Pancreas (tissue), 10 donors: Measurements from ENCODE around the gene LRSAM1. TPM values are rescaled to one million over a fixed set of nuclear protein-coding genes. Genes with fewer than 3 reads are reported as not detected.

Experiments
- ATAC-seq, 4 donors: fragments of 200-7000 bp; cut with Tn5 transposase; one replicate each; pipeline versions ENCODE4 v1.8.0 to v1.9.1; 2020; ENCODE audit warnings: mild to moderate bottlenecking in 4 of 4, moderate library complexity in 4 of 4
- DNase-seq, 6 donors: peaks; one replicate each; pipeline ENCODE4 v3.0.0-alpha.2; 2020
- FAIRE-seq: peaks from 2 replicates; lab custom pipeline; 2012; peaks lifted over from hg19 to GRCh38; lab: Jason Lieb, UNC
- H3K27ac ChIP-seq, 4 donors: fragments of 200-600 bp; sonication (generic); 1 replicate in 3 of 4; 2 replicates in 1 of 4; pipeline versions ENCODE4 v1.5.0 to v1.8.0; 2020
- H3K27me3 ChIP-seq, 4 donors: fragments of 200-600 bp; one replicate each; pipeline ENCODE4 v1.8.0; 2021
- H3K36me3 ChIP-seq, 3 donors: fragments of 200-600 bp; sonication (generic) in 1 of 3; one replicate each; pipeline versions ENCODE4 v1.5.0 to v1.8.0; 2020 to 2021
- H3K4me1 ChIP-seq, 3 donors: fragments of 200-600 bp; one replicate each; pipeline ENCODE4 v1.8.0; 2021
- H3K4me3 ChIP-seq, 4 donors: fragments of 200-600 bp; sonication (generic) in 2 of 4; one replicate each; pipeline versions ENCODE4 v1.5.0 to v1.8.0; 2020 to 2021
- H3K9me3 ChIP-seq, 4 donors: fragments of 200-600 bp; one replicate each; pipeline ENCODE4 v1.8.0; 2021
- WGBS, 2 donors: extraction: QIAGEN DNeasy Blood & Tissue Kit; methylation state at CpG; one replicate each; pipeline ENCODE4 v1.1.7; 2013; 5-methylcytosine and 5-hydroxymethylcytosine counted together
- intact Hi-C, 3 donors: fragments of 100-400 bp; cut with DNase I; formaldehyde crosslinking; loops; one replicate each; pipeline versions ENCODE4 v1.11.1 to v1.14.2; 2022
- polyA plus RNA-seq, 2 donors: library from polyadenylated mRNA; stranded (reverse); fragments of 200-250 nt; gene quantifications; one replicate each; pipeline ENCODE4 v1.2.3, GENCODE V29; 2013
- total RNA-seq, 6 donors: library from RNA; stranded (reverse); fragmentation: NEBNext Ultra II Directional in 4 of 6; extraction: Animal tissue kit (Norgen Biotek cat#: 25700) in 4 of 6; gene quantifications; one replicate each; pipeline versions ENCODE4 v1.2.1 to v1.2.4, GENCODE V29; 2021 to 2023
- TF ChIP-seq, protein P1 (sequence below), 4 donors: fragments of 200-600 bp; sonication (generic) in 3 of 4; IDR thresholded peaks; one replicate each; pipeline versions ENCODE4 v1.5.0 to v1.8.0; 2021; ENCODE audit warnings: antibody characterized with exemption in 4 of 4
- donor health status: healthy with polysubstance abuse.
- donor health status: DM: no; HTN: no; CAD: no; lungs with moderate emphysema.
- donor health status: DM: no; HTN: no; CAD: no.
- donor health status: control.
- donor health status: control.
- donor health status: Bipolar disorder and iron deficiency.
- donor health status: DM: yes; HTN: yes; CAD: no.
- donor health status: DM: no; HTN: no; CAD: no.
- donor health status: DM: no; HTN: no; CAD: no.
- donor health status: DM: yes; HTN: yes; CAD: no.

LRSAM1 gene
- total RNA-seq = 10 to 100 TPM in 1 of 6 donors, 1 to 10 TPM in 5; 4.3 to 12.4 (median 6.9) TPM
- 10 to 100 TPM; 21.9 to 24.9 TPM for polyA plus RNA-seq

DNA sequence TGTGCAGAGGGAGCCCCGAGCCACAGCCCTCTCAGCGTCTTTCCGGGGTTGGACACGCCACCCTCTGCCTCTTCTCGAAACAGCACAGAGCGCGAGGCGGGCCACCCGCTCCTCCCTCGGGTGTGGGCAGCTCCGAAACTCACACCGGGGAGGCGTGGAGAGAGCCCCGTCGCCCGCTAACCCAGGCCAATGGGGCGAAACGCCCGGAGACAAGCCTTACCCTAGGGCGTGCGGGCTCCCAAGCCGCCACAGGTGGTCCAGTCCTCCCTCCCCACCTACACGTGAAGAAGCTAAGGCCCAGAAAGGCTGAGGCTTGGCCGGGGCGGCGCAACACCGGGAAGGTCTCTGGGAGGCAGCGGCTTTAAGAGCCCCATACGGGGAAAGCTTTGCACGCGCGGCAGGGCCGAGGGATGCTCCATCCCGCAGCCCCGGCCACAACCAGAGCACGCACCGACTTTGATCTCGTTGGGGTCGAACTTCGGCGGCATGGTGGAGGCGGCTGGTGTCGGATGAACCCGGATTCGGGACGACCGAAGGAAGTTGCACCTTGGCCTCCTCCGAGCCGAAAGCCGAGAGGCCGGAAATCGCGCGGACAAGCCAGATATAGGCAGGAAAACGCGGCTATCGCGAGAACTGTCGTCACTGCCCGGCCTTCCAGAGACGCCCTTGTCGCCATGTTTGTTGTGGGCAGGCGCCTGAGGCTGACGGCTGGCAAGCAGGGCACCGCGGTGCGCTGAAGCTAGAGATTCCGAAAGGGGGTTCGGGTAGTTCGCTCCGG is at the start of gene LRSAM1, which contains the start of gene RPL12:
TSS of gene LRSAM1 (plus strand) at position 681 of the 778 bp plus-strand sequence. CDS start 3,018 bp downstream, outside the sequence.
TSS of gene RPL12 (minus strand) at position 577 of the 778 bp plus-strand sequence. CDS start at position 488, 89 bp downstream.
- no peaks in the 10 kb centered on the region for H3K9me3 ChIP-seq
- intact Hi-C loops = no loop called here
- ATAC-seq = peak; percentile 82 to 91 (median 84)
- WGBS, 2 donors = 1% methylated on average over 66 to 71 of the region's 71 CpGs
- no peak for FAIRE-seq
- peak; percentile 94 to 100 (median 98) for DNase-seq
- peaks cover 0 to 13% (median 4%) of the 10 kb centered on the region in 3 donors for H3K4me1 ChIP-seq
- H3K4me3 ChIP-seq = peak within 1 kb of the TSS; percentile 72 to 90 (median 78)
- TF ChIP-seq, protein P1, sequence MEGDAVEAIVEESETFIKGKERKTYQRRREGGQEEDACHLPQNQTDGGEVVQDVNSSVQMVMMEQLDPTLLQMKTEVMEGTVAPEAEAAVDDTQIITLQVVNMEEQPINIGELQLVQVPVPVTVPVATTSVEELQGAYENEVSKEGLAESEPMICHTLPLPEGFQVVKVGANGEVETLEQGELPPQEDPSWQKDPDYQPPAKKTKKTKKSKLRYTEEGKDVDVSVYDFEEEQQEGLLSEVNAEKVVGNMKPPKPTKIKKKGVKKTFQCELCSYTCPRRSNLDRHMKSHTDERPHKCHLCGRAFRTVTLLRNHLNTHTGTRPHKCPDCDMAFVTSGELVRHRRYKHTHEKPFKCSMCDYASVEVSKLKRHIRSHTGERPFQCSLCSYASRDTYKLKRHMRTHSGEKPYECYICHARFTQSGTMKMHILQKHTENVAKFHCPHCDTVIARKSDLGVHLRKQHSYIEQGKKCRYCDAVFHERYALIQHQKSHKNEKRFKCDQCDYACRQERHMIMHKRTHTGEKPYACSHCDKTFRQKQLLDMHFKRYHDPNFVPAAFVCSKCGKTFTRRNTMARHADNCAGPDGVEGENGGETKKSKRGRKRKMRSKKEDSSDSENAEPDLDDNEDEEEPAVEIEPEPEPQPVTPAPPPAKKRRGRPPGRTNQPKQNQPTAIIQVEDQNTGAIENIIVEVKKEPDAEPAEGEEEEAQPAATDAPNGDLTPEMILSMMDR (IDR thresholded peaks at IDR 0.05) = no peak
- no peaks in the 10 kb centered on the region for H3K27me3 ChIP-seq
- H3K36me3 ChIP-seq = peaks cover 7 to 25% (median 12%) of the 10 kb centered on the region in 3 donors
- peak within 1 kb of the TSS; percentile 62 to 92 (median 83) for H3K27ac ChIP-seq

DNA sequence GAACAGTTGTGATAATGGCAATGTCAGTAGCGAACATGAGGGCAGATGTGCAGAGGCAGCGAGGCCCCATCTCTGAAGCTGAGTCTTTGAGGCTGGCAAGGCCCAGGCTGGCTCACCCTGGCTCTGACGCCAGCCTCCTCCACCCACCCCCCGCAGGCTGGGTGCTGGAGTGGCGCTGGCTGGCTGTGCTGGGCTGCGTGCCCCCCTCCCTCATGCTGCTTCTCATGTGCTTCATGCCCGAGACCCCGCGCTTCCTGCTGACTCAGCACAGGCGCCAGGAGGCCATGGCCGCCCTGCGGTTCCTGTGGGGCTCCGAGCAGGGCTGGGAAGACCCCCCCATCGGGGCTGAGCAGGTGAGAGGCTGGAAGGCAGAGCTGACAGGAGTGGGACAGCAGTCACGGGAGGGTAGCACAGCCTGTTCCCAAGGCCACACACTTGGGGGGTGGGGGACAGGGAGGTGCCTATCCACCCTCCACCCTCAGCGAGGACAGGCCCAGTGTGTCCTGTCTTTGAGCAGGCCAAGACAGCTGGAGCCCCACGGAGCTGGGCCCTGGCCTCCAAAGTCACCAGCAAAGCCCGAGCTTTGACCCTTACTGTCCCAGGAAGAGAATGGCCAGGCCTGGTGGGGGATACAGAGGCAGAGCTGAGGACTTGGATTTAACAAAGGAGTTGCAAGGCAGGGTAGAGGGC is 48.8 kb upstream of the LRSAM1 start:
- TF ChIP-seq, protein P1 (IDR thresholded peaks at IDR 0.05) = no peak
- peak in 1 of 6 donors; percentile 72 for DNase-seq
- no peaks in the 10 kb centered on the region for H3K9me3 ChIP-seq
- H3K27me3 ChIP-seq = no peaks in the 10 kb centered on the region
- no peak for FAIRE-seq
- peaks cover 0 to 8% (median 0%) of the 10 kb centered on the region in 3 donors for H3K36me3 ChIP-seq
- intact Hi-C loops = no loop called here
- no peak for ATAC-seq
- no peak overlapping the region for H3K4me3 ChIP-seq
- 82 to 86% methylated on average over 18 of the region's 18 CpGs for WGBS, 2 donors
- H3K27ac ChIP-seq = no peak overlapping the region
- H3K4me1 ChIP-seq = peaks cover 0 to 6% (median 0%) of the 10 kb centered on the region in 3 donors

DNA sequence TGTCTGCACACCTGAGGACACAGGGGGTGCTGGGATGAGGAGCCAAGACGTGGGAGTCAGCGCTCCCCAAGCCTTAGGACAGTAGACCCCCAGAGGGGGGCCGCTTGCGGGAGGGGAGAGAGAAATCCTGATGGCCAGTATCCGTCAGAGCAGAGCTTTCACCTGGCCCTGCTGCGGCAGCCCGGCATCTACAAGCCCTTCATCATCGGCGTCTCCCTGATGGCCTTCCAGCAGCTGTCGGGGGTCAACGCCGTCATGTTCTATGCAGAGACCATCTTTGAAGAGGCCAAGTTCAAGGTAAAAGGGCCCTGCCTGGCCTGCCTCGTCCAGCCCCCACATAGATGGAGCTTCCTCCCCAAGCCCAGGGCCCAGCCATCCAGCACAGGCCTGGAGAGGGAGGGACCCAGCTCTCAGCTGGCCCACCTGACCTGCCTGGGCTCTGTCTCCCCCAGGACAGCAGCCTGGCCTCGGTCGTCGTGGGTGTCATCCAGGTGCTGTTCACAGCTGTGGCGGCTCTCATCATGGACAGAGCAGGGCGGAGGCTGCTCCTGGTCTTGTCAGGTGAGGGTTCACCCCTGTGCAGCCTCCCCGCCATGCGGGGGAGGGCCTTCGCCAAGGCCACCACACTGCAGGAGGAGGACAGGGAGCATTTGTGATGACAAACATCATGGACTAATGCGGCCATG is 47.7 kb upstream of the LRSAM1 start:
- Histone ChIP-seq H3K36me3 (peaks cover 0 to 8% (median 0%) of the 10 kb centered on the region in 3 donors), H3K4me1 (no peaks in the 10 kb centered on the region), H3K4me3 (no peak overlapping the region), H3K27me3 (no peaks in the 10 kb centered on the region), H3K27ac (no peak overlapping the region), H3K9me3 (no peaks in the 10 kb centered on the region)
- ATAC-seq = no peak
- no peak for FAIRE-seq
- WGBS, 2 donors = 90 to 92% methylated on average over 21 of the region's 22 CpGs
- intact Hi-C loops = no loop called here
- peak in 1 of 6 donors; percentile 50 for DNase-seq
- TF ChIP-seq, protein P1 (IDR thresholded peaks at IDR 0.05) = no peak

DNA sequence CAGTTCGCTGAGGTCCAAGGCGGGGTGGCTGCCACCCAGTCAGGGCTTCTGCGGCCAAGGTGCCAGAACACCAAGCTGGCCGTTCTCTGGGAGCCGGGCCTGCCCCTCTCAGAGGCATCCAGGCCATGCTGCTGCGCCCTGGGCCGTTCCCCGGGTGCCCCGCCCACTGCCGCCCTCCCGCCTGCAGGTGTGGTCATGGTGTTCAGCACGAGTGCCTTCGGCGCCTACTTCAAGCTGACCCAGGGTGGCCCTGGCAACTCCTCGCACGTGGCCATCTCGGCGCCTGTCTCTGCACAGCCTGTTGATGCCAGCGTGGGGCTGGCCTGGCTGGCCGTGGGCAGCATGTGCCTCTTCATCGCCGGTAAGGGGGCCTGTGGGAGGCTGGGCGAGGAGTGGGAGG is 46.7 kb upstream of the LRSAM1 start:
- Histone ChIP-seq H3K4me1 (no peaks in the 10 kb centered on the region), H3K27me3 (no peaks in the 10 kb centered on the region), H3K9me3 (no peaks in the 10 kb centered on the region), H3K27ac (no peak overlapping the region), H3K4me3 (no peak overlapping the region), H3K36me3 (peaks cover 0 to 8% (median 0%) of the 10 kb centered on the region in 3 donors)
- 93 to 94% methylated on average over 23 of the region's 23 CpGs for WGBS, 2 donors
- intact Hi-C loops = no loop called here
- no peak for ATAC-seq
- DNase-seq = peak in 1 of 6 donors; percentile 73
- FAIRE-seq = no peak
- TF ChIP-seq, protein P1 (IDR thresholded peaks at IDR 0.05) = no peak
